GM23338 (cell line): ENCODE measurements around the gene RNF157. TPM values are rescaled to one million over a fixed set of nuclear protein-coding genes. Genes with fewer than 3 reads are reported as not detected.

ENCODE experiments used
- ATAC-seq: fragments of 200-7000 bp; cut with Tn5 transposase; 3 replicates; pipeline ENCODE4 v1.9.1; 2020
- DNase-seq: peaks from one replicate; pipeline ENCODE4 v3.0.0-alpha.2; 2015; ENCODE audit warnings: low spot score
- H2AFZ ChIP-seq: fragments of 200-600 bp; sonication (generic); 2 replicates; pipeline ENCODE4 v1.8.0; 2016; ENCODE audit warnings: antibody characterized with exemption, mild to moderate bottlenecking, moderate library complexity
- H3F3A ChIP-seq: fragments of 200-600 bp; sonication (generic); replicated peaks from 2 replicates; pipeline ENCODE4 v1.8.0; 2017; ENCODE audit warnings: antibody characterized with exemption, mixed run types, low read depth
- H3K27ac ChIP-seq: fragments of 200-600 bp; sonication (generic); 2 replicates; pipeline ENCODE4 v1.6.1; 2016; ENCODE audit warnings: low read depth
- H3K27me3 ChIP-seq: fragments of 200-600 bp; sonication (generic); 2 replicates; pipeline ENCODE4 v1.8.0; 2016; ENCODE audit warnings: mild to moderate bottlenecking, mixed run types, moderate library complexity; ENCODE audit not compliant: insufficient read depth
- H3K36me3 ChIP-seq: fragments of 200-600 bp; sonication (generic); 2 replicates; pipeline ENCODE4 v1.8.0; 2016; ENCODE audit warnings: mild to moderate bottlenecking; ENCODE audit not compliant: insufficient read depth
- H3K4me1 ChIP-seq: fragments of 200-600 bp; sonication (generic); 2 replicates; pipeline ENCODE4 v1.8.0; 2016; ENCODE audit warnings: mild to moderate bottlenecking, moderate library complexity; ENCODE audit not compliant: insufficient read depth
- H3K4me2 ChIP-seq: fragments of 200-600 bp; sonication (generic); 2 replicates; pipeline ENCODE4 v1.7.1; 2017; ENCODE audit warnings: mixed run types
- H3K4me3 ChIP-seq: fragments of 200-600 bp; sonication (generic); 2 replicates; pipeline ENCODE4 v1.6.1; 2016; ENCODE audit warnings: mixed run types
- H3K79me2 ChIP-seq: fragments of 200-600 bp; sonication (generic); replicated peaks from 2 replicates; pipeline ENCODE4 v1.8.0; 2017; ENCODE audit warnings: mild to moderate bottlenecking; ENCODE audit not compliant: insufficient read depth
- H3K9me2 ChIP-seq: fragments of 200-600 bp; sonication (generic); 2 replicates; pipeline ENCODE4 v1.8.0; 2017; ENCODE audit not compliant: insufficient read depth
- H4K20me1 ChIP-seq: fragments of 200-600 bp; sonication (generic); replicated peaks from 2 replicates; pipeline ENCODE4 v1.8.0; 2017; ENCODE audit warnings: mild to moderate bottlenecking; ENCODE audit not compliant: insufficient read depth
- H3K27ac Mint-ChIP-seq: 2 replicates; pipeline ENCODE4 v1.8.0; 2020; ENCODE audit warnings: inconsistent platforms, mild to moderate bottlenecking, moderate library complexity, mixed read lengths
- H3K27me3 Mint-ChIP-seq: 3 replicates; pipeline ENCODE4 v1.8.0; 2022; ENCODE audit warnings: low read depth, mild to moderate bottlenecking, moderate library complexity, mixed read lengths, inconsistent platforms; ENCODE audit not compliant: insufficient read depth, poor library complexity
- H3K36me3 Mint-ChIP-seq: 3 replicates; pipeline ENCODE4 v1.8.0; 2021; ENCODE audit warnings: low read depth, mild to moderate bottlenecking, inconsistent platforms, moderate library complexity, mixed read lengths
- H3K4me1 Mint-ChIP-seq: 3 replicates; pipeline ENCODE4 v1.8.0; 2020; ENCODE audit warnings: mild to moderate bottlenecking, inconsistent platforms, mixed read lengths
- H3K4me3 Mint-ChIP-seq: 3 replicates; pipeline ENCODE4 v1.8.0; 2021; ENCODE audit warnings: moderate library complexity, mild to moderate bottlenecking, inconsistent platforms, mixed read lengths
- H3K9me3 Mint-ChIP-seq: 3 replicates; pipeline ENCODE4 v1.8.0; 2020; ENCODE audit warnings: moderate library complexity, mild to moderate bottlenecking, inconsistent platforms, mixed read lengths
- CREB1 ChIP-seq: fragments of 250-450 bp; sonication (Bioruptor Pico); IDR thresholded peaks from 2 replicates; pipeline ENCODE4 v1.5.0; 2020; ENCODE audit warnings: low read depth, mild to moderate bottlenecking, moderate library complexity
- CTCF ChIP-seq, 2 experiments: fragments of 200-600 bp in 1 of 2; sonication (generic) in 1 of 2; conservative IDR thresholded peaks; 2 replicates each; pipeline versions ENCODE4 v1.5.1 to v1.6.1; 2016 to 2017; ENCODE audit warnings: antibody characterized with exemption in 2 of 2, low read depth in 2 of 2, mild to moderate bottlenecking in 2 of 2, moderate library complexity in 1 of 2
- ETS1 ChIP-seq: IDR thresholded peaks from 2 replicates; pipeline ENCODE4 v1.6.1; 2016; ENCODE audit warnings: antibody characterized with exemption
- EZH2 ChIP-seq: fragments of 200-600 bp; sonication (generic); IDR thresholded peaks from one replicate; pipeline ENCODE4 v1.8.0; 2017; ENCODE audit warnings: antibody characterized with exemption, mild to moderate bottlenecking, low read depth; ENCODE audit not compliant: unreplicated experiment
- EZH2phosphoT487 ChIP-seq: fragments of 200-600 bp; sonication (generic); IDR thresholded peaks from one replicate; pipeline ENCODE4 v1.8.1; 2018; ENCODE audit warnings: antibody characterized with exemption; ENCODE audit not compliant: unreplicated experiment
- JUNB ChIP-seq: IDR thresholded peaks from one replicate; pipeline ENCODE4 v1.6.1; 2016; ENCODE audit warnings: antibody characterized with exemption; ENCODE audit not compliant: unreplicated experiment
- NANOG ChIP-seq: IDR thresholded peaks from 2 replicates; pipeline ENCODE4 v1.6.1; 2016; ENCODE audit warnings: antibody characterized with exemption, borderline replicate concordance
- POLR2AphosphoS5 ChIP-seq: IDR thresholded peaks from 2 replicates; pipeline ENCODE4 v1.6.1; 2016; ENCODE audit warnings: antibody characterized with exemption, low read depth
- REST ChIP-seq: IDR thresholded peaks from one replicate; pipeline ENCODE4 v1.6.1; 2018; ENCODE audit warnings: antibody characterized with exemption; ENCODE audit not compliant: unreplicated experiment
- STAT1 ChIP-seq: IDR thresholded peaks from one replicate; pipeline ENCODE4 v1.6.1; 2016; ENCODE audit warnings: antibody characterized with exemption; ENCODE audit not compliant: unreplicated experiment
- ZNF114 ChIP-seq: fragments of 250-450 bp; sonication (Bioruptor Pico); IDR thresholded peaks from 2 replicates; pipeline ENCODE4 v1.5.0; 2020; ENCODE audit warnings: mild to moderate bottlenecking, moderate library complexity
- ZNF462 ChIP-seq: fragments of 250-450 bp; sonication (Bioruptor Pico); IDR thresholded peaks from 2 replicates; pipeline ENCODE4 v1.5.0; 2020; ENCODE audit warnings: mild to moderate bottlenecking, moderate library complexity
- polyA plus RNA-seq: library from polyadenylated mRNA; unstranded; fragments of >200 nt; fragmentation: Nextera tagmentation; extraction: Ambion mirVana; gene quantifications from 2 replicates; pipeline ENCODE4 v1.2.1, GENCODE V29; 2016
- total RNA-seq: library from RNA; depleted of rRNA; stranded (reverse); fragments of >200 nt; shearing (Covaris generic); gene quantifications from 2 replicates; pipeline ENCODE4 v1.2.3, GENCODE V29; 2014

Gene RNF157
- total and polyA plus RNA-seq, 2 experiments from 2014 or later = 7.8 to 11.7 TPM

GRCh38 chr17:76159157-76159556 is 81.1 kb downstream of the RNF157 start (continued):
- no peak for TF ChIP-seq ETS1
- TF ChIP-seq STAT1 = no peak

DNA sequence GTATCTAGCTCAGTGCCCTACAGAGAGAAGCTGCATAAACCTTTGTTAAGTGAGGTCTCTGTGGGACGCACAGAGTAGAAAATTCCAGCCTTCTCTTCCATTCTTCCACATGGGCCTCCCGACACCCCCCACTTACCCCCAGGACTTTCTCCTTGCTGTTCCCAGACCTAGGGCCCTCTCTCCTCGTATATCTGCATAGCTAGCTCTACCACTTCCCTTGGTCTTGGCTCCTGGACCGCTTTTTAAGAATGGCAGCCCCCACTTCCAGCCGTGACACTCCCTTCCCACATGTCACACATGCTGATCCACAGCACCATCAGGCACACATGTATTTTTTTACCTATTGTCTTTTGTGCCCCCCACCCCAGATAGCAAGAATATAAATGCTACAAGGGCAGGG is 82.5 kb downstream of the RNF157 start:
- Histone ChIP-seq H3F3A (peaks cover 2% of the 10 kb centered on the region; the same call in 1 of the 2 replicates), H3K4me1 (peaks cover 8% of the 10 kb centered on the region), H3K36me3 (no peaks in the 10 kb centered on the region), H3K27me3 (no peaks in the 10 kb centered on the region), H3K27ac (no peak overlapping the region), H3K79me2 (no peaks in the 10 kb centered on the region), H3K4me2 (no peak overlapping the region), H4K20me1 (no peaks in the 10 kb centered on the region), H3K4me3 (no peak overlapping the region), H3K9me2 (no peaks in the 10 kb centered on the region), H2AFZ (no peak overlapping the region)
- Mint-ChIP-seq H3K27ac (no peak overlapping the region; the same call in 1 of the 2 replicates), H3K36me3 (peaks cover 5% of the 10 kb centered on the region; the same call in 1 of the 3 replicates), H3K4me3 (no peak overlapping the region; the same call in 2 of the 3 replicates), H3K9me3 (no peaks in the 10 kb centered on the region), H3K27me3 (peaks cover 1% of the 10 kb centered on the region), H3K4me1 (peaks cover 27% of the 10 kb centered on the region)
- DNase-seq = no peak
- ATAC-seq = no peak
- TF ChIP-seq EZH2 (no peak), JUNB (no peak), STAT1 (no peak), CTCF (conservative IDR thresholded peaks at IDR 0.05; ENCODE audit: low read depth in 2 of 2) (no peak), ZNF114 (CRISPR knock-in tag) (no peak), ETS1 (no peak), POLR2AphosphoS5 (no peak), ZNF462 (CRISPR knock-in tag) (no peak), EZH2phosphoT487 (no peak), REST (no peak), CREB1 (no peak), NANOG (no peak)
